Measurements from ENCODE around the gene SKAP1. TPM values are rescaled to one million over a fixed set of nuclear protein-coding genes. Genes with fewer than 3 reads are reported as not detected.

SKAP1 gene
- polyA plus RNA-seq, 1 of the 3 experiments (the other 2 are of a cell fraction): not detected

DNA sequence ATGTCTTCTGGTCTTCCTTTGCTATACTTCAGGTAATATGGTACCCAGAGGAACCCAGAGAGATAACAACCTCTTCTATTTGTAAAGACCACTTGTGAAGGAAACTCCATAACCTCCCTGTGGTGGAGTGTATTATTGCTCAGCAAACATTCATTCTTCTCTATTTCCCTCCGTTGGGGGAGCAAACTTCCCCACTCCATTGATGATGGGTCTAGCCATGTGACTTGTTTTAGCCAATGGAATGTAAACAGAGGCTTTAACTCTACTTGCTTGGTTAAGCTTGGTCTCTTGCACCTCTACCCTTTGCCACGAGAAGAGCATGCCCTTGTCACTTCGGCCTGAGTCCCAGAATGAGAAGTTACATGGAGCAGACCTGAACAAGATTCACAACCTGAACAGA lies 30.0 kb upstream of the SKAP1 start:
- Histone ChIP-seq H3K4me3 (ENCODE audit: low read depth in 2 of 2, low read length in 1 of 2) (no peak overlapping the region), H3K9me2 (no peaks in the 10 kb centered on the region), H3K9me3 (no peaks in the 10 kb centered on the region), H3K36me3 (replicated peaks in 1 of 2; ENCODE audit: control insufficient read depth in 1 of 2, insufficient read depth in 2 of 2, low read length in 1 of 2) (no peaks in the 10 kb centered on the region), H3K9ac (no peak overlapping the region), H3K4me2 (no peak overlapping the region), H3K79me2 (ENCODE audit: insufficient read depth) (no peaks in the 10 kb centered on the region), H3K27me3 (ENCODE audit: insufficient read depth) (peaks cover 91% of the 10 kb centered on the region), H3K27ac (ENCODE audit: low read depth in 2 of 2, low read length in 1 of 2) (no peak overlapping the region), H3K4me1 (ENCODE audit: control insufficient read depth in 1 of 2, insufficient read depth in 2 of 2, low read depth in 1 of 2, low read length in 1 of 2) (no peaks in the 10 kb centered on the region; a peak in 1 of 4 replicates), H4K20me1 (ENCODE audit: insufficient read depth) (no peaks in the 10 kb centered on the region), H3F3A (replicated peaks; ENCODE audit: insufficient read depth) (no peaks in the 10 kb centered on the region), H2AFZ (ENCODE audit: low read depth) (no peak overlapping the region)
- no peak for DNase-seq
- TF ChIP-seq, protein P1, sequence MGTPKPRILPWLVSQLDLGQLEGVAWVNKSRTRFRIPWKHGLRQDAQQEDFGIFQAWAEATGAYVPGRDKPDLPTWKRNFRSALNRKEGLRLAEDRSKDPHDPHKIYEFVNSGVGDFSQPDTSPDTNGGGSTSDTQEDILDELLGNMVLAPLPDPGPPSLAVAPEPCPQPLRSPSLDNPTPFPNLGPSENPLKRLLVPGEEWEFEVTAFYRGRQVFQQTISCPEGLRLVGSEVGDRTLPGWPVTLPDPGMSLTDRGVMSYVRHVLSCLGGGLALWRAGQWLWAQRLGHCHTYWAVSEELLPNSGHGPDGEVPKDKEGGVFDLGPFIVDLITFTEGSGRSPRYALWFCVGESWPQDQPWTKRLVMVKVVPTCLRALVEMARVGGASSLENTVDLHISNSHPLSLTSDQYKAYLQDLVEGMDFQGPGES (IDR thresholded peaks at IDR 0.05; ENCODE audit: low read depth, low read length): no peak
- TF ChIP-seq EZH2phosphoT487 (IDR thresholded peaks at IDR 0.05; ENCODE audit: borderline replicate concordance, low read depth) (no peak), TCF12 (IDR thresholded peaks at IDR 0.05) (no peak), YY1 (IDR thresholded peaks at IDR 0.05; ENCODE audit: low read depth) (no peak), RAD21 (IDR thresholded peaks at IDR 0.05; ENCODE audit: low read length) (no peak), MEF2A (IDR thresholded peaks at IDR 0.05; ENCODE audit: borderline replicate concordance, low read depth) (no peak), SIN3A (IDR thresholded peaks at IDR 0.05; ENCODE audit: borderline replicate concordance, low read depth, low read length) (no peak), JUND (IDR thresholded peaks at IDR 0.05) (no peak), FOSL2 (IDR thresholded peaks at IDR 0.05; ENCODE audit: borderline replicate concordance, low read depth) (no peak), FOXJ3 (CRISPR knock-in tag; IDR thresholded peaks at IDR 0.05) (no peak), TEAD4 (IDR thresholded peaks at IDR 0.05; ENCODE audit: borderline replicate concordance, insufficient read depth) (no peak), FOXM1 (IDR thresholded peaks at IDR 0.05; ENCODE audit: low read depth) (no peak), MXI1 (IDR thresholded peaks at IDR 0.05; ENCODE audit: low read depth, low read length) (no peak), GATA2 (CRISPR knock-in tag; IDR thresholded peaks at IDR 0.05) (no peak), EP300 (IDR thresholded peaks at IDR 0.05; ENCODE audit: borderline replicate concordance in 1 of 2, low read depth in 1 of 2, low read length in 1 of 2) (no peak), RCOR1 (IDR thresholded peaks at IDR 0.05; ENCODE audit: low read length) (no peak), RXRA (IDR thresholded peaks at IDR 0.05; ENCODE audit: borderline replicate concordance, low read depth) (no peak)
- TF ChIP-seq, protein P2, sequence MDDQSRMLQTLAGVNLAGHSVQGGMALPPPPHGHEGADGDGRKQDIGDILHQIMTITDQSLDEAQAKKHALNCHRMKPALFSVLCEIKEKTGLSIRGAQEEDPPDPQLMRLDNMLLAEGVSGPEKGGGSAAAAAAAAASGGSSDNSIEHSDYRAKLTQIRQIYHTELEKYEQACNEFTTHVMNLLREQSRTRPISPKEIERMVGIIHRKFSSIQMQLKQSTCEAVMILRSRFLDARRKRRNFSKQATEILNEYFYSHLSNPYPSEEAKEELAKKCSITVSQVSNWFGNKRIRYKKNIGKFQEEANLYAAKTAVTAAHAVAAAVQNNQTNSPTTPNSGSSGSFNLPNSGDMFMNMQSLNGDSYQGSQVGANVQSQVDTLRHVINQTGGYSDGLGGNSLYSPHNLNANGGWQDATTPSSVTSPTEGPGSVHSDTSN (IDR thresholded peaks at IDR 0.05): no peak
- TF ChIP-seq, protein P3, sequence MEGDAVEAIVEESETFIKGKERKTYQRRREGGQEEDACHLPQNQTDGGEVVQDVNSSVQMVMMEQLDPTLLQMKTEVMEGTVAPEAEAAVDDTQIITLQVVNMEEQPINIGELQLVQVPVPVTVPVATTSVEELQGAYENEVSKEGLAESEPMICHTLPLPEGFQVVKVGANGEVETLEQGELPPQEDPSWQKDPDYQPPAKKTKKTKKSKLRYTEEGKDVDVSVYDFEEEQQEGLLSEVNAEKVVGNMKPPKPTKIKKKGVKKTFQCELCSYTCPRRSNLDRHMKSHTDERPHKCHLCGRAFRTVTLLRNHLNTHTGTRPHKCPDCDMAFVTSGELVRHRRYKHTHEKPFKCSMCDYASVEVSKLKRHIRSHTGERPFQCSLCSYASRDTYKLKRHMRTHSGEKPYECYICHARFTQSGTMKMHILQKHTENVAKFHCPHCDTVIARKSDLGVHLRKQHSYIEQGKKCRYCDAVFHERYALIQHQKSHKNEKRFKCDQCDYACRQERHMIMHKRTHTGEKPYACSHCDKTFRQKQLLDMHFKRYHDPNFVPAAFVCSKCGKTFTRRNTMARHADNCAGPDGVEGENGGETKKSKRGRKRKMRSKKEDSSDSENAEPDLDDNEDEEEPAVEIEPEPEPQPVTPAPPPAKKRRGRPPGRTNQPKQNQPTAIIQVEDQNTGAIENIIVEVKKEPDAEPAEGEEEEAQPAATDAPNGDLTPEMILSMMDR (IDR thresholded peaks at IDR 0.05): no peak
- ChIA-PET CTCF (interaction anchor here (0.9 to 1.1 kb wide), 2 partner anchors 21 to 115 kb away, joined by 3 read pairs; no protein-coding TSS in a partner anchor), POLR2A (no interaction called here)
- 8% methylated on average over 3 of the region's 3 CpGs for WGBS (ENCODE audit: low lambda C conversion rate)

Measured in SK-N-SH (cell line).